GM21717 (cell line): Measurements from ENCODE around the gene SIN3B.

Experiments used
- ATAC-seq: cut with Tn5 transposase; IDR thresholded peaks from one replicate; pipeline ENCODE4 v1.9.1; 2021; ENCODE audit warnings: mild to moderate bottlenecking, moderate library complexity; ENCODE audit not compliant: unreplicated experiment

The SIN3B gene

DNA sequence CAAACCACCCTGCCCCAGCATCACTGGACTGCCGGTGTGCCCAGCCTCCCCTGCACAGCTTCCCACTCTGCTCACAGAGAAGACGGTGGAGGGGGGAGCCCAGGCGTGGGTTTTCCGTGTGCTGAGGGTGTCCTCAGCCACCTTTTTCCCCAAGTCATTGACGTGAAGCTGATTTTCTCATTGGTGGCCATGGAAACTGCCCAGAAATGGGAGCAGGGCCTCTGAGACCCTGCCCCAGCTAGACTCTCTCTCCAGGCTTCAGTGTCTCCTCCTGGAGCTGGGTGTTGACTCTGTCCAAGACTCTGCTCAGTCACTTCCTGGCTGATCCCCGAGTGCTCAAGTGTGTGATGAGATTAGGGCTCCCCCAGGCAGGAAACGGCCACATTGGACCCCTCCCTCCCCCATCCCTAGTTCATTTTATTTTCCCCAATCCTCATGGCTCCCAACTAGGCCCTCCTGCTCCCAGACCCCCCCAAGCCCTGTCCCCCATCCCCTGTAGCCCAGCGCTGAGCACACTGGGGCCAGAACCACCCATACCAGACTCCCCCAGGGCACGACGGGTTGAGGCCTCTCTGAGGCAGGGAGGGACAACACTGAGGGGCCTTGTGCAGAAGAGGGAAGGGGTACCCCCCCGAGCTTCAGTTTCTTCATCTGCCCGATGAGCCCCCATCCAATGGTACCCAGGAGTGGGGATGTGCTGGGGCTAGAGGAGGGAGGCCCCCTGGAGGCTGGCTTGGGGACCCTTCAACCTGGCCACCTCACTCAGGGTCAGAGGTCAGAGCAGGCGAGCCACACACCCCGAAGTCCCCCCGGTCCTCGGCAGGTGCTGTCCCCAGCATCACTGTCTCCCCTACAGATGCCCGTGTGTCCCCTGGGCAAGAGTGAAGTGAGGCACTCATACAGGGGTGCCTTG is 58.4 kb downstream of the SIN3B start:
- no peak for ATAC-seq

DNA sequence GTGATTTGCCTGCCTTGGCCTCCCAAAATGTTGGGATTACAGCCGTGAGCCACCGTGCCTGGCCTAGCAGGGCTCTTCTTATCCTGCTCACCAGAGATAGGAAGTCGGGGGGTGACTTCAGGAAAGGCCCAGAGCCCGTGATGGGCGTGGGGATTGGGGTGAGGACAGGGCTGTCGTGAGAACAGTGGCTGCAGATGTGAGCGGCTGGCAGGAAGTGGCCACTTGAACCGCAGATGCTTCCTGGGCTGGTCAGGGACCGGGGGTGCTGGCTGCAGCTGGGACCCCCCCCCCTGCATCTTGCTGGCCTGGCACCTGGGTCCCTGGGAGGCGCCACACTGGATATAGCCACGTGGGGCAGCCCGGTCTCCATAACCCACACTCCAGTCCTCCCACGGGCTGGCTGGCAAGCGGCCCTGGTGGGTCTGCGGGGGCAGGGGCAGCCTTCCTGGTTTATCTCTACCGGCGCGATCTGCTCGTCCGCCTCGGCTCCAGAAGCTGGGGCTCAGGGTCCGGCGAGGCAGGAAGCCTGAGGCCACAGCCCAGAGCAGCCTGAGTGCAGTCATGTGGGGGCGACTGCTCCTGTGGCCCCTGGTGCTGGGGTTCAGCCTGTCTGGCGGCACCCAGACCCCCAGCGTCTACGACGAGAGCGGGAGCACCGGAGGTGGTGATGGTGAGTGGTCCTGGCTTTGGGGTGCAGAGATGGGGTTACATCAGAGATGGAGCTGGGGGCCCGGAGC is 59.6 kb downstream of the SIN3B start, which contains the start of gene F2RL3:
Gene F2RL3 (plus strand): TSS at position 371 of the 737 bp plus-strand sequence. CDS start 191 bp downstream, at position 562.
- ATAC-seq = no peak

GRCh38 chr19:16889366-16889882 is 60.2 kb downstream of the SIN3B start:
- ATAC-seq = no peak

DNA sequence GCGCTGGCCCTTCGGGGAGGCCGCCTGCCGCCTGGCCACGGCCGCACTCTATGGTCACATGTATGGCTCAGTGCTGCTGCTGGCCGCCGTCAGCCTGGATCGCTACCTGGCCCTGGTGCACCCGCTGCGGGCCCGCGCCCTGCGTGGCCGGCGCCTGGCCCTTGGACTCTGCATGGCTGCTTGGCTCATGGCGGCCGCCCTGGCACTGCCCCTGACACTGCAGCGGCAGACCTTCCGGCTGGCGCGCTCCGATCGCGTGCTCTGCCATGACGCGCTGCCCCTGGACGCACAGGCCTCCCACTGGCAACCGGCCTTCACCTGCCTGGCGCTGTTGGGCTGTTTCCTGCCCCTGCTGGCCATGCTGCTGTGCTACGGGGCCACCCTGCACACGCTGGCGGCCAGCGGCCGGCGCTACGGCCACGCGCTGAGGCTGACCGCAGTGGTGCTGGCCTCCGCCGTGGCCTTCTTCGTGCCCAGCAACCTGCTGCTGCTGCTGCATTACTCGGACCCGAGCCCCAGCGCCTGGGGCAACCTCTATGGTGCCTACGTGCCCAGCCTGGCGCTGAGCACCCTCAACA is 60.8 kb downstream of the SIN3B start:
- ATAC-seq = no peak

DNA sequence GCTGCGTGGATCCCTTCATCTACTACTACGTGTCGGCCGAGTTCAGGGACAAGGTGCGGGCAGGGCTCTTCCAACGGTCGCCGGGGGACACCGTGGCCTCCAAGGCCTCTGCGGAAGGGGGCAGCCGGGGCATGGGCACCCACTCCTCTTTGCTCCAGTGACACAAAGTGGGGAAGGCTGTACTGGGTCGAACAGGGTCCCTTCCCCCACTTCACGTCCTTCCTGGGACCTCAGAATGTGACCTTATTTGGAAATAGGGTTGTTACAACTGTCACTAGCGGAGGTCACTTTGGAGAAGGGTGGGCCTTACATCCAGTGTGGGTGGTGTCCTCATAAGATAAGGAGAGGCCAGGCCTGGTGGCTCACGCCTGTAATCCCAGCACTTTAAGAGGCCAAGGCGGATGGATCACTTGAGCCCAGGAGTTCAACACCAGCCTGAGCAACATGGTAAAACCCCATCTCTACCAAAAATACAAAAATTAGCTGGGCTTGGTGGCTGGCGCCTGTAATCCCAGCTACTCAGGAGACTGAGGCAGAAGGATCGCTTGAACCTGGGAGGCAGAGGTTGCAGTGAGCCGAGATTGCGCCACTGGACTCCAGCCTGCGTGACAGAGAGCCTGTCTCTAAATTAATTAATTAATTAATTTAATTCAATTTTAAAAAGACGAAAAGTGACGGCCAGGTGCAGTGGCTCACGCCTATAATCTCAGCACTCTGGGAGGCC is 61.4 kb downstream of the SIN3B start:
- ATAC-seq = no peak

DNA sequence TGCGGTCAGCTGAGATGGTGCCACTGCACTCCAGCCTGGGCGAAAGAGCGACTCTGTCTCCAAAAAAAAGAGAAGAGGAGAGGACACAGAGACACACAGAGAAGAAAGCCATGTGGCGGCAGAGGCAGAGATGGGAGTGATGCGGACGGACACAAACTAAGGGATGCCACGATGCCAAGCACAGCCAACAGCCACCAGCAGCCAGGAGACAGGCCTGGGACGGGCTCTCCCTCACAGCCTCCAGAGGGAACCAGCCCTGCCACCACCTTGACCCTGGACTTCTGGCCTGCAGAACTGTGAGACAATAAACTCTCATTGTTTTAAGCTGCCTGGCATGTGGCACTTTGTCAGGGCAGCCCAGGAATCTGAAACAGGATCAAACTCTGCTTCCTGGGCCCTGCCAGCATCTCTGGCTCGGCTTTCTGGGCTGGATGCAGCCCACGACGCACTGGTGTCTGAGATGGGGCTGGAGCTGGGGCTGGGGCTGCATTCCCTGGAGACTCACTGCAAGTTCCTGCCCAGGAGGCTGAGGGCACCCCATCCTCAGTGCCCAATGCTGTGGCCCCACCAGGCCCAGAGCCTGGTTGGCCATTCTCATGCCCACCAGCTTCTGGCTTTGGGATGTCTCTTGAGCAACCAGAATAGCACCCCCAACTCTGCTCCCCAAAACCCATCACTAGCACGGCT is 62.6 kb downstream of the SIN3B start:
- no peak for ATAC-seq

- ATAC-seq = no peak
Observed at GRCh38 chr19:16892436-16892835, 63.2 kb downstream of the SIN3B start.

DNA sequence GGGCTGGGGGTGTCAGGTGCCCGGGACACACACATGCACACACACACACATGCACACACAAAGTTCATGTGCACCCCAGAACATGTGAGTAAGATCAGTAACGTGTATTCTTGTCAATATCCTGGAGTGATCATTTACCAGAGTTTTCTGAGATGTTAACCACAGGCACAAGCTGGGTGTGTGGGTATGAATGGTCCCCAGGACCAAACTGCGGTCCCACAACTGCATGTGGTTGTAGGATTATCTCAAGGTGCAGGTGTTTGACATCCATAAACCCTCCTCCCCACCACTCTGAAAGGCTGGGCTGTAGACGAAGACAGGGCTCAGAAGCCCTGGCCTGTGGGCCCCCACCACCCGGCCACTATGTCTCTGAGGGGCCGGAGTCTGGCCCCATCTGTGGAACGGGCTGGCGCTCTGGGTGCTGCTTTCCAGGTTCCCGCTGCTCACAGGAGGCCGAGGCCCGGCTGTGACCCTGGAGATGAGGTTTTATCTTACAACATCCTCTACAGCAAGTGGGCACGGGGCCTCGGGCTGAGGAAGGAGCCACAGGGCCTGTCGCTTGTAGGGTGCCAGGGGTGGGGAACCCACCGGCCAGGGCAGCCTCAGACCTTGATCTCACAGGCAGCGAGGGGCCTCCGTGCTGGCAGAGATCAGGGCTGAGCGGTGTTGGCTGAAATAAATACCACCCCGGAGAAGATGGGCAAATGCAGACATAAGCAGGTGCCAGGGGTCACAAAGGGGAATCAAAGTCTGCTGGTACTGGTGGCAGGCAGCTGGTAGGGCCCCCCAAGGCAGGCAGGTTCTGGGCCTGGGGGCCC is 63.9 kb downstream of the SIN3B start:
- no peak for ATAC-seq

DNA sequence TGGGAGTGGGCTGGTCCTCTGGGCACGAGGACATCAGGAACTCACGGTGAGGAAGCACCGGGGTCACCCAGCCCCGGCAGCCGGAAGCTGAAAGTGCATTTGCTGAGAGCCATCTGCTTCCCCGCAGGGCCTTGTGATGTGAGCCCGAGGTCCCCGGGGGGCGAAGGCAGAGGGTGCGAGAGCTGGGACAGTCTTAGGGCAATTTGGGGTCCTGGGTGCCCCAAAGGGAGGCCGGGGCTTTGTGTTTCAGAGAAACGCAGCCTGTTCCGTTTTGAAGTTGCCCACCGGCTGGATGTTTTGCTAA is 64.4 kb downstream of the SIN3B start:
- ATAC-seq = no peak

DNA sequence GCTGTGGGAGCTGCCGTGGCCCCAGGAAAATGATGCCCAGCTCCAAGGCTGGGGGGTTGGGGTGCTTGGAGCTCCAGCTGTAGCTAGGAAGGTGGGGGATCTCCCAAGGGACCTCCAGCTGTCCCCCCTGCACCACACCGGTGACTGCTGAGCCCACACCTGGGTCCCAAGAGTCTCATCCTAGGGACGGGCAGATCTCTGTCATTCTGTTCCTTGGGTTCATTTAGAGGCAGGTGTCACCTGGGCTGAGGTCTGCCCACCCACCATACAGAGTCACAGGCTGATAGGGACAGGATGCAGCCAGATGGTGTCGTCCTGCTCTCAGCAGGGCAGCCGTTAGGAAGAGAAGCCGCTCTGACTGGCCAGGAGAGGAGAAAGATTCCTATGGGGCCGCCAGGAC is 64.9 kb downstream of the SIN3B start:
- no peak for ATAC-seq

DNA sequence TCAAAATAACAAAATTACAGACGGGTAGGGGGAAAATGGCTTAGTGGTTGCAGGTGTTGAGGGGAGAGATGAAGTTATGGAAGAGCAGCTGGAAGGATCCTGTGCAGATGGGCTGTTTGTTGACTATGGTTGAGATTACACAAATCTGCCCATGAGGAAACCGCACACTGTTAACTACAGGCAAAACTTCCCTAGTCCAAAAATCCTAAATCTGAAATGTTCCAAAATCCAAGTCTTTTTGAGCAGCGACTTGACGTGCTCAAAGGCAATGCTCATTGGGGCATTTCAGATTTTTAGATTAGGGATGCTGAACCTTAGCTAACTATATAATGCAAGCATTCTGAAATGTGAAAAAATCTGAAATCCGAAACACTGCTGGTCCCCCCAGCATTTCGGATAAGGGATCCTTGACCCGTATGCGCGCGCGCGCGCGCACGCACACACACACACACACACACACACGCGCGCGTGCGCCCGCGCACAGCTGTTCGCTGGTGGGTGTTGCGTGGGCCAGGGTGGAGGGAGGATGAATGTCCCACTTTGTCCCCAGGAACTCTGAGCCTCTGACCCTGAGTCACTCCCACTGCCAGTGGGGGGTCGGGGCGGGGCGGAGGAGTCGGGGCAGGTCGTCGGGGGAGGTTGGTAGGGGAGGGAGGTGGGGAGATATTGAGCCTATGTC is 66.4 kb downstream of the SIN3B start:
- no peak for ATAC-seq

DNA sequence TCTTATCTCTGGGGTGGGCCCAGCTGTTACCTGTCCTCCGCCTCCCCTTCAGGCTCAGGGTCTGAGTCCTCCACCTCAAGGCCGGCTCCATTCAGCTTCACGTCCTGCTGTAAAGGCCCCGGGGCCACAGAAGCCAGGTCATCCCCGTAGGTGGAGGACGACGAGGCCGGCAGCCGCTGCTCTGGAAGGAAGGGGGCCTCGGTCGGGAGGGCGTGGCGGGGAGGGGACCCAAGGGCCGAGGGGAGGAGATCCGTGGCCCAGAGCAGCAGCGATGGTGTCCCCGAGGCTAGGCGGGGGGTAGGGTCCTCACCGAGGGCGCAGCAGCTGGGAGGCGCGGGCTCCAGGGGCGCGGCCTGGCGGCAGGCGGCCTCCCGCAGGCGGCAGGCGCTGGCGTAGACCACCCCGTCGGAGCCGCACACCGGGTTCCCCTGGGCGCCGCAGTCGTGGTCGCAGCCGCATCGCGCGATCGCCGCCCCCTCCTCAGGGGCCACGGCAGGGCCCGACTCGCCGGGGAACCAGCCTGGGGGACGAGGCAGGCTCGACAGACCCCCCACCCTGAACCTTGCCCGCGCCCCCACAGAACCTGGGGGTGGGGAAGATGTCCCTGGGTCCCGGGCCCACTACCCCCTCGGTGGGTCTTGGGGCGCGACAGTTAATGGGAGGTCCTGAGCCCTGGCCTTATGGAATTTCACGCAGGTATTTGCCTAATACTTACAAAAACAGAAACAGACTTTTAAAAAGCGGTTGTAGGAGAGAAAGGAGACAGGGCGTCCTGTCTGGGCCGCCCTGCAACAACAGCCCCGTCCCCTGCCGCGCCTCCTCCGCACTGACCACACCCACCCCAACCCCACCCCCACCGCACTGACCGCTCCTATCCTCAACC is 67.2 kb downstream of the SIN3B start:
- ATAC-seq = no peak

DNA sequence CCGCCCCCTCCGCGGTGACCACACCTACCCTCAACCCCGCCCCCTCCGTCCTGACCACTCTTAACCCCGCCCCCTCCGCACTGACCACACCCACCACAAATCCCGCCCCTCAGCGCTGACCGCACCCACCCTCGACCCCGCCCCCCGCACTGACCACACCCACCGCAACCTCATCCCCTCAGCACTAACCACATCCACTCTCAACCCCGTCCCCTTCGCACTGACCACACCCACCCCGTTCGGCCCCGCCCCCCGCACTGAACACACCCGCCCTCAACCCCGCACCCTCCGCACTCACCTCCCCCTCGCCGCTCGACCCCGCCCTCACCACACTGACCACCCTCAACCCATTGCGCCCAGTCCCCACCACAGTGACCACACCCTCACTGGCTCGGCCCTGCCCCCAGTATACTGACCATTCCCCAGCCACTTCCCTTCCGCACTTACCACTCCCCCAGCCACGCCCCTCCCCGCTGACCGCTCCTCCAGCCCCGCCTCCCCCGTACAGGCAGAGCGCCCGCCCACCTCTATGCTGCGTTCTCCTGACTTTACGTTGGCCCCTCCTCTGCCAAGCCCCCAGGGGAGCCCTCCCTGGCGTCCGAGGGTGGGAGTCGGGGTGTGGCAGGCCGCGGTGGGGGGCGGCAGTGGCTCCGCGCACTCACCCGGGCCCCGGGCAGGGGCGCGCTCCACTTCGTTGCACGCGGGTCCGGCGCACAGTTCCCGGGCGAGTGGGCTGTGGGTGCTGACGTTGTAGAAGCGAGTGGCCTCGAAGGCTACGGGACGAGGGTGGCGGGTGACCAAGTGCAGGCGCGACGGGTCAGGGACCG is 68.0 kb downstream of the SIN3B start:
- ATAC-seq = peak; percentile 36

GRCh38 chr19:16897856-16898161 is 68.6 kb downstream of the SIN3B start:
- peak; percentile 18 for ATAC-seq

DNA sequence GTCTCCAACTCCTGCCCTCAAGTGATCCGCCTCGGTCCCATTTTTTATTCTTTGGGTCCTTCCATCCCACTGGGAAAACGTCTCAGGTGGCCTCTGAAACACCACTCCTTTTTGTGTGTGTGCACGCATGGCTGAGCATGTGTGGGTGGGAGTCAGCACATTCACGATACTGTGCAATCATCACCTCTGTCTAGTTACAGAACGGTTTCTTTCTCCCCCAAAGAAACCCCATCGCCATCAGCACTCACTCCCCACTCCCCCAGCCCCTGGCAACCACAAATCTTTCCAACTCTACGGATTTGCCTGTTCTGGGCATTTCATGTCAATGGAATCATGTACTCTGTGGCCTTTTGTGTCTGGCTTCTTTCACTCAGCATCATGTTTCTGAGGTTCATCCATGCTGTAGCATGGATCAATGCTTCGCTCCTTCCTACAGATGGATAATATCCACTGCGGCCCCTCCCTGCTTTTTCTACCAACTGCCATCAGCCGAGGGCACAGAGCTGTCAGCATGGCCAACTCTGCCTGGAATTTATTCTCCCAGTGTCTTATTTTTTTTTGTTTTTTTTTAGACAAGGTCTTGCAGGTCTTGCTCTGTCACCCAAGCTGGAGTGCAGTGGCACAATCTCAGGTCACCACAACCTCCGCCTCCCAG is 69.3 kb downstream of the SIN3B start:
- no peak for ATAC-seq

- ATAC-seq = no peak
Observed at GRCh38 chr19:16899566-16900075, 70.4 kb downstream of the SIN3B start.
